D341Med (cell line): Measurements from ENCODE around the gene CHD3.
"Not testable (repeated sequence)": the region's sequence is repeated elsewhere in the genome, so short reads cannot be mapped to it uniquely, and the experiment has no call there.

Experiments
- DNase-seq: peaks from one replicate; pipeline ENCODE4 v3.0.0; 2012; ENCODE audit warnings: low spot score

Gene CHD3

GRCh38 chr17:7931709-7932482, 43.3 kb downstream of the CHD3 start, which contains the start of the genes CNTROB and TRAPPC1:
Gene CNTROB (plus strand): TSS chr17:7932206. CDS start chr17:7933080, 874 bp downstream.
Gene TRAPPC1 (minus strand): TSS chr17:7931946. CDS start chr17:7931829, 117 bp downstream.
- DNase-seq, result peak; percentile 94

- DNase-seq, result no peak
These were observed 43.9 kb downstream of the CHD3 start for GRCh38 chr17:7932483-7932891.

- no peak for DNase-seq
These were observed 44.4 kb downstream of the CHD3 start for GRCh38 chr17:7932949-7933348.

- no peak for DNase-seq
These were observed 47.3 kb downstream of the CHD3 start for GRCh38 chr17:7935859-7936258.

DNA sequence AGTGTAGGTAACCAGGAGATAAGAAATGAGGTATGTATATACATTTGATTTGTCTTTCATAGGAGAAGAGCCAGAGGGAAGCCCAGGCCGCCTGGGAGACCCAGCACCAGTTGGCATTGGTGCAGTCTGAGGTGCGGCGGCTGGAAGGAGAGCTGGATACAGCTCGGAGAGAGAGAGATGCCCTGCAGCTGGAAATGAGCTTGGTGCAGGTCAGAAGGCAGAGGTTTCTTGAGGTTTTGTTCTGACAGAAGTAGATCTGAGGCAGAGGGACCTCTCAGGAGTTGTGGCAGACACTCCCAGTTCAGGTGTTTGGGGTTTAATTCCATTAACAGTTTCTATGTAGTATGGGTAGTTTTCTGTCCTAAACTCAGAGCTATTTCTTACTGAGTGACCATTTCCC, 51.4 kb downstream of the CHD3 start:
- no peak for DNase-seq

DNA sequence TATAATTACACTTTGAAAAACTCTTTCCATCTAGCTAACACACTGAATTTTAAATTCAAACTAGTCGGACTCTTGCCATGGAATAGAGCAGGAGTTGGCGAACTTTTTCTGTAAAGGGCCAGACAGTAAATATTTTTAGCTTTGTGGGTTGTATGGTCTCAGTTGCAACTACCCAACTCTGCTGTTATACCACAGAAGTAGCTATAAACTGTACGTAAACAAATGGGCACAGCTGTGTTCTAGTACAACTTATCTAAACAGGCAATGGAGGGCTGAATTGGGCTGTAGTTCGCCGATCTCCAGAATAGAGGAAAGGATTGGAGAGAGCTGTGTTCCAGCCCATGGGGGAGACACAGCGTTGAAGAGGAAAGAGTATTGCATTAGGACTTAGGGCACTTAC, 52.2 kb downstream of the CHD3 start:
- DNase-seq, result no peak

DNA sequence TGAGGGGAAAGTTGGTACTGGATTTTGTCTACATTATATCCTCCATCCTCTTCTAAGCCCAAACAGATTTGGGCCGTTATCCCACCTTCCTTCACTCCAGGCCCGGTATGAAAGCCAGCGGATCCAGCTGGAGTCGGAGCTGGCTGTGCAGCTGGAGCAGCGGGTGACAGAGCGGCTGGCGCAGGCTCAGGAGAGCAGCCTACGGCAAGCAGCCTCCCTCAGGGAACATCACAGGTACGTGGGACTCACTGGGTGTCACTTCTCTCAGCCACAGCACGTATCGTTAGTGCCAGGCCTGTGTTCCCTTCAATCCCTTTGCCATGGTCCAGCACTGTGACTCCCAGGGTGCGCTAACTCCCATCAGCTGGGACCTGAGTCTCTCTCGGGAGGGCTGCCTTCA, 54.7 kb downstream of the CHD3 start:
- DNase-seq, result no peak

DNA sequence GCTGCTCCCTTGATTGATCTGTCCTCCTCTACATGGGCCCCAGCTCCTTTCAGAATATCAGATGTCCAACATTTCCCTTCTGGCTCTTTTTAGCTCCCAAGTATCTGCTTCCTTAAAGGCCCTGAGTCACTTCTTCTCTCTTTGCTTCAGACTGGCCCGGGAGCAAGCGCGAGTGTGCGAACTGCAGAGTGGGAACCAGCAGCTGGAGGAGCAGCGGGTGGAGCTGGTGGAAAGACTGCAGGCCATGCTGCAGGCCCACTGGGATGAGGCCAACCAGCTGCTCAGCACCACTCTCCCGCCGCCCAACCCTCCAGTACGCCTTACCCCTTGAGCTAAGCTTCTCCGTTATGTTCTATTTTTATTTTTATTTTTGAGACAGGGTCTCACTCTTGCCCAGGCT, 55.7 kb downstream of the CHD3 start:
- DNase-seq, result no peak

DNA sequence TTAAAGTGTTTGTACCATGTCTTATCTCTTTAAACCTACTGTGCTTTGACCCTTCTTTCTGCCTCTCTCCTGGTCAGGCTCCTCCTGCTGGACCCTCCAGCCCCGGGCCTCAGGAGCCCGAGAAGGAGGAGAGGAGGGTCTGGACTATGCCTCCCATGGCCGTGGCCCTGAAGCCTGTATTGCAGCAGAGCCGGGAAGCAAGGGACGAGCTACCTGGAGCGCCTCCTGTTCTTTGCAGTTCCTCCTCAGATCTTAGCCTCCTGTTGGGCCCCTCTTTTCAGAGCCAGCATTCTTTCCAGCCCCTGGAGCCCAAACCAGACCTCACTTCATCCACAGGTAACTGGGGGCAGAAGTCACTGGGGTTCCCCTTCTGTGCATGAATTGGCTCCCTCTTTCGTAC, 57.1 kb downstream of the CHD3 start:
- DNase-seq, result no peak

DNA sequence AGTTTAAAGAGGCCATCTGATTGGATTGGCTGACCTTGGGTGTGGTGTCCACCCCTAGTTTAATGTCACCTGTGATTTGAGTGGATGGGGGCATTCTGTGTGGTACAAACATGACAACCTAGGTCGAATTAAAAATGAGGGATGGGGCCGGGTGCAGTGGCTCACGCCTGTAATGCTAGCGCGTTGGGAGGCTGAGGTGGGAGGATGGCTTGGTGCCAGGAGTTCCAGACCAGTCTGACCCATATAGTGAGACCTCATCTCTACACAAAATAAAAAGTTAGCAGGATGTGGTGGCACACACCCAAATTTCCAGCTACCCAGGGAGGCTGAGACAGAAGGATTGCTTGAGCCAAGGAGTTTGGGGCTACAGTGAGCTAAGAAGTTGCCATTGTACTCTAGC, 57.9 kb downstream of the CHD3 start:
- DNase-seq, result no peak

- no peak for DNase-seq
These were observed 59.1 kb downstream of the CHD3 start for GRCh38 chr17:7947651-7948050.

- no peak for DNase-seq
These were observed 62.0 kb downstream of the CHD3 start for GRCh38 chr17:7950578-7950977.

DNA sequence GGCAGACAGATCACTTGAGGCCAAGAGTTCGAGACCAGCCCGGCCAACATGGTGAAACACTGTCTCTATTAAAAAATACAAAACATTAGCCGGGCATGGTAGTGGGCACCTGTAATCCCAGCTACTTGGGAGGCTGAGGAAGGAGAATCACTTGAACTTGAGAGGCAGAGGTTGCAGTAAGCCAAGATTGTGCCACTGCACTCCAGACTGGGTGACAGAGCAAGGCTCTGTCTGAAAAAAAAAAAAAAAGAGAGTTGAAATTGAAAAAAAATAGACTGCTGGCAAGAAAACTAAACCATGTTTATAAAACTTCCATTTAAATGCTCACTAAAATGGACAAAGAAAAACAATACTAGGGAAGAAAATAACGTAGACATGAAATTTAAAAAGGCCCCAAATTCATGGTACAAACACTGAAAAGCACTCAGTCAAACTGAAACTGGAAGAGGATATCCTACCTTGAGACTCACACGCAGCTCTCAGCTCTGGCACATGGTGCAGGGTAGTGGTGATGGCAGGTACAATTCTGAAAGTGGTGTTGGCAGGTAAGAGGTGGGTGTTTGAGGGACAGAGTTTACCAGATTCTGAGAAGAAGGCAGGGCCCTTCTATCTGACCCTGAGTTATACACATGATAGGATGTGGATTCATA, 62.7 kb downstream of the CHD3 start:
- no peak for DNase-seq

DNA sequence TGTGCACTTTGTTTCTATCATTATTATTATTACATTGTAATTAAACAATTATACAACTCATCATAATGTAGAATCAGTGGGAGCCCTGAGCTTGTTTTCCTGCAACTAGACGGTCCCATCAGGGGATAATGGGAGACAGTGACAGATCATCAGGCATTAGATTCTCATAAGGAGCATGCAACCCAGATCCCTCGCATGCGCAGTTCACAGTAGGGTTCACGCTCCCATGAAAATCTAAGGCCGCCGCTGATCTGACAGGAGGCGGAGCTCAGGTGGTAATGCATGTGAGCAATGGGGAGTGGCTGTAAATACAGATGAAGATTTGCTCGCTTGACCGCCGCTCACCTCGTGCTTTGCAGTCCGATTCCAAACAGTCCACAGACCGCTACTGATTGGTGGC, 64.7 kb downstream of the CHD3 start:
- DNase-seq, result not testable (repeated sequence)

DNA sequence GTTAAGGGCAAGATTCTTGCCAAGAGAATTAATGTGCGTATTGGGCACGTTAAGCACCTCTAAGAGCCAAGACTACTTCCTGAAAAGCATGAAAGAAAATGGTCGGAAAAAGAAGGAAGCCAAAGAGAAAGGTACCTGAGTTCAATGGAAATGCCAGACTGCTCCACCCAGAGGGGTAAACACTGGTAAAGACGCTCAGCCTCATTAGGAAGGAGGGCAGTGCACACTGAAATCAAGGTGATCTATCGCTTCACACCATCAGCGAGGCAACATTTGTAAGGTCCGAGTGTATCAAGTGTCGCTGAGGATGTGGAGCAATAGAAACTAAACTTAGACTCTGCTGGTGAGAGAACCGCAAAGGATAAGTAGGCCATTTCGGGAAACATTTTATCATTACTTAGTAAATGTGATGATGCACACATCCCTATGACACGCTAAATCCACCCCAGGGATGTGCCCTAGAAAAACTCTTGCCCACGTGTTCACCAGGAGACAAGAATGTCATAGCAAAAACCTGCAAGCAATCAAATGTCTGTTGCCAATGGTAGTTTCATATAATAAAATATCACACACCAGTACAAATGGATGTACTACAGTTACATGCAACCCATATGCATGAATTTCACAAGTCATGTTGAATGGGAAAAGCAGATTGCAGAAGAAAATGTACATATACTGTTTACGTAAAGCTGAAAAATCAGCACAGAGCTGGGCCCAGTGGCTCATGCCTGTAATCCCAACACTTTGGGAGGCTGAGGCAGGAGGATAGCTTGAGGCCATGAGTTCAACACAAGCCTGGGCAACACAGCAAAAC, 67.0 kb downstream of the CHD3 start:
- no peak for DNase-seq

GRCh38 chr17:7956228-7956965, 67.8 kb downstream of the CHD3 start:
- DNase-seq, result no peak

- DNase-seq, result no peak
These were observed 71.1 kb downstream of the CHD3 start for GRCh38 chr17:7959503-7960253.

DNA sequence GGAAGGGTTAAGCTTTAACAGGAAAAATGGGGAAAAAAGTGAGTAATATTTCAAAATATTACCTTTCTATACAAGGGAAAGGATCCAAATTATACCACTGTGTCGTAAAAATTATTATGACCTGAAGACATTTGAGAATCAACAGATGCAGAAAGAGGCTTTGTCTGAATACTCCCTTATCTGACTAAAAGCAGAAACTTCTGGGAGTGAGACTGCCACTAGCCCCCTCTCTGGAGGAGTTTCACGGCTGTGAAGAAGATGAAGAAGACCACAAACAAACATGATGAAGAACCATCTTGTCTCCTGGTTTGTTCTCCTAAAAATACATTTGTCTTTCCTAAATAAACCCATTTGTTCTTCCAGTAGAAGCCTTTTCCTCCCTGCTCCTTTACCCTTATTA, 72.8 kb downstream of the CHD3 start:
- DNase-seq, result no peak
